ENCODE data around the gene NLGN1. TPM values are rescaled to one million over a fixed set of nuclear protein-coding genes. Genes with fewer than 3 reads are reported as not detected.

NLGN1 gene
- total and polyA plus RNA-seq, 2 of the 13 experiments (the other 11 are each of a cell fraction or from before 2014, with no cell fraction given), result not detected

DNA sequence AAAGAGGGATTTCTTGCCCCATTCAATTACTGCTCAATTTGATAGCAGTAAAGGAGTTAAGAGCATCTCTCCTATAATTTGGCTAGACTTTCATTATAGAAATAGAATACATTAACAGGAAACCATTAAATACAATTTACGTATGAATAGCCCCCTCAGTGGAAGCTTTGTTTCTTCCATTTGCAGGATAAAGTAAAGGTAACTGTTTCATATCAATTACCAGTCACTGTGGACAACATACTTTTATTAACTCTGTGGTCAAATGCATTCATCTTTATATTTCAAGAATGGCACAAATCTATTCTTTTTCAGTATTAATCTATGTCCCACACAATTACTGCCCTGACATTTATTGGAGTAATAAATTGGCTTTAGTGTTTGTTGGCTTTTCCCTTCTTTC lies 613.4 kb downstream of the NLGN1 start:
- Histone ChIP-seq H3K4me2 (ENCODE audit: low read depth, low read length) (no peak overlapping the region), H3K4me1 (ENCODE audit: insufficient read depth, low read length) (no peaks in the 10 kb centered on the region), H3K36me3 (replicated peaks in 1 of 2; ENCODE audit: control insufficient read depth in 1 of 2, insufficient read depth in 2 of 2, low read length in 2 of 2) (no peaks in the 10 kb centered on the region), H3K79me2 (ENCODE audit: insufficient read depth, low read length) (no peaks in the 10 kb centered on the region), H2AFZ (ENCODE audit: low read length) (no peak overlapping the region), H4K20me1 (ENCODE audit: insufficient read depth, low read length) (no peaks in the 10 kb centered on the region), H3K9me3 (ENCODE audit: low read length) (no peaks in the 10 kb centered on the region), H3K4me3 (replicated peaks in 1 of 3; ENCODE audit: insufficient read depth in 1 of 3, low read depth in 2 of 3, low read length in 3 of 3) (no peak overlapping the region), H3K27ac (ENCODE audit: extremely low read length, insufficient read depth, low read length) (no peak overlapping the region), H3K9ac (ENCODE audit: insufficient read depth, low read depth, low read length) (no peak overlapping the region), H3K27me3 (ENCODE audit: control insufficient read depth in 1 of 2, insufficient read depth in 2 of 2, low read length in 2 of 2) (no peaks in the 10 kb centered on the region)
- ATAC-seq (no peak), DNase-seq (ENCODE audit: low spot score) (no peak), FAIRE-seq (no peak)
- in situ Hi-C loops (cut with HindIII; ENCODE audit: extremely low pct_ligation_motif_present, low pct_unique_long_range_greater_than_20kb), result no loop called here
- intact Hi-C loops (cut with micrococcal nuclease; ENCODE audit: unreplicated experiment), result no loop called here
- ChIA-PET POLR2A (no interaction called here), CTCF (ENCODE audit: low intra/inter-chr PET ratio, low total read pairs) (no interaction called here)
- TF ChIP-seq, protein P1, sequence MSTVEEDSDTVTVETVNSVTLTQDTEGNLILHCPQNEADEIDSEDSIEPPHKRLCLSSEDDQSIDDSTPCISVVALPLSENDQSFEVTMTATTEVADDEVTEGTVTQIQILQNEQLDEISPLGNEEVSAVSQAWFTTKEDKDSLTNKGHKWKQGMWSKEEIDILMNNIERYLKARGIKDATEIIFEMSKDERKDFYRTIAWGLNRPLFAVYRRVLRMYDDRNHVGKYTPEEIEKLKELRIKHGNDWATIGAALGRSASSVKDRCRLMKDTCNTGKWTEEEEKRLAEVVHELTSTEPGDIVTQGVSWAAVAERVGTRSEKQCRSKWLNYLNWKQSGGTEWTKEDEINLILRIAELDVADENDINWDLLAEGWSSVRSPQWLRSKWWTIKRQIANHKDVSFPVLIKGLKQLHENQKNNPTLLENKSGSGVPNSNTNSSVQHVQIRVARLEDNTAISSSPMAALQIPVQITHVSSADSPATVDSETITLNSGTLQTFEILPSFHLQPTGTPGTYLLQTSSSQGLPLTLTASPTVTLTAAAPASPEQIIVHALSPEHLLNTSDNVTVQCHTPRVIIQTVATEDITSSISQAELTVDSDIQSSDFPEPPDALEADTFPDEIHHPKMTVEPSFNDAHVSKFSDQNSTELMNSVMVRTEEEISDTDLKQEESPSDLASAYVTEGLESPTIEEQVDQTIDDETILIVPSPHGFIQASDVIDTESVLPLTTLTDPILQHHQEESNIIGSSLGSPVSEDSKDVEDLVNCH (CRISPR knock-in tag; IDR thresholded peaks at IDR 0.05), result no peak
- no peak for TF ChIP-seq ZFP36L1 (CRISPR knock-in tag; IDR thresholded peaks at IDR 0.05)
- TF ChIP-seq, protein P2, sequence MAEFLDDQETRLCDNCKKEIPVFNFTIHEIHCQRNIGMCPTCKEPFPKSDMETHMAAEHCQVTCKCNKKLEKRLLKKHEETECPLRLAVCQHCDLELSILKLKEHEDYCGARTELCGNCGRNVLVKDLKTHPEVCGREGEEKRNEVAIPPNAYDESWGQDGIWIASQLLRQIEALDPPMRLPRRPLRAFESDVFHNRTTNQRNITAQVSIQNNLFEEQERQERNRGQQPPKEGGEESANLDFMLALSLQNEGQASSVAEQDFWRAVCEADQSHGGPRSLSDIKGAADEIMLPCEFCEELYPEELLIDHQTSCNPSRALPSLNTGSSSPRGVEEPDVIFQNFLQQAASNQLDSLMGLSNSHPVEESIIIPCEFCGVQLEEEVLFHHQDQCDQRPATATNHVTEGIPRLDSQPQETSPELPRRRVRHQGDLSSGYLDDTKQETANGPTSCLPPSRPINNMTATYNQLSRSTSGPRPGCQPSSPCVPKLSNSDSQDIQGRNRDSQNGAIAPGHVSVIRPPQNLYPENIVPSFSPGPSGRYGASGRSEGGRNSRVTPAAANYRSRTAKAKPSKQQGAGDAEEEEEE (CRISPR knock-in tag; IDR thresholded peaks at IDR 0.05; ENCODE audit: borderline replicate concordance), result no peak
- TF ChIP-seq ZFYVE20 (CRISPR knock-in tag; IDR thresholded peaks at IDR 0.05; ENCODE audit: borderline replicate concordance, low read depth), result no peak
- WGBS (ENCODE audit: low lambda C conversion rate), result 7% methylated on average over 1 of the region's 1 CpG
- no TSS peak for BruUV-seq (replicated peaks)

DNA sequence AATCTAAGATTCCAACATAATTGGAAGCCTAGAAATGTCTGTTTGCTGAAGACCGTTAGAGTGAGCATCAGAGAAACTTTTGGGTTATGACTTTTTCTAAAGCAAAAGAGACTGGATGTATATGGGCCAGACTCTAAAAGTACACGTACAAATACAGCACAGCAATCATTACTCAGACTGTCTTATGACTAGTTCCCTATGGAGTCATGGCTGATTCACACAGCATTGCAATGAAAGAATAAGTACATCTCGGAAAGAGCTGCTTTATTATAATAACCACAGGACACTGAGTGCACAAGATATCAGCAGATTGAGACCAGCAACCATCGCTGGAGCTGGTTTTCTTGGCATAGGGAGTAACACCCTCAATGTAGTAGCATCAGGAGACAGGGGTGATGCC lies 618.6 kb downstream of the NLGN1 start:
- H3K27ac ChIP-seq (ENCODE audit: extremely low read length, insufficient read depth, low read length), result no peak overlapping the region
- intact Hi-C loops (cut with micrococcal nuclease; ENCODE audit: unreplicated experiment) (no loop called here), in situ Hi-C loops (cut with HindIII; ENCODE audit: extremely low pct_ligation_motif_present, low pct_unique_long_range_greater_than_20kb) (no loop called here)
- no peak overlapping the region for H2AFZ ChIP-seq (ENCODE audit: low read length)
- no peak overlapping the region for H3K4me2 ChIP-seq (ENCODE audit: low read depth, low read length)
- H3K79me2 ChIP-seq (ENCODE audit: insufficient read depth, low read length), result no peaks in the 10 kb centered on the region
- no peaks in the 10 kb centered on the region for H3K36me3 ChIP-seq (replicated peaks in 1 of 2; ENCODE audit: control insufficient read depth in 1 of 2, insufficient read depth in 2 of 2, low read length in 2 of 2)
- no peak overlapping the region for H3K4me3 ChIP-seq (replicated peaks in 1 of 3; ENCODE audit: insufficient read depth in 1 of 3, low read depth in 2 of 3, low read length in 3 of 3)
- no peak overlapping the region for H3K9ac ChIP-seq (ENCODE audit: insufficient read depth, low read depth, low read length)
- FAIRE-seq (no peak), DNase-seq (ENCODE audit: low spot score) (no peak), ATAC-seq (no peak)
- H3K9me3 ChIP-seq (ENCODE audit: low read length), result no peaks in the 10 kb centered on the region
- CTCF ChIA-PET (ENCODE audit: low intra/inter-chr PET ratio, low total read pairs), result no interaction called here
- POLR2A ChIA-PET, result no interaction called here
- no peaks in the 10 kb centered on the region for H3K27me3 ChIP-seq (ENCODE audit: control insufficient read depth in 1 of 2, insufficient read depth in 2 of 2, low read length in 2 of 2)
- 2% methylated on average over 4 of the region's 4 CpGs for WGBS (ENCODE audit: low lambda C conversion rate)
- no peaks in the 10 kb centered on the region for H4K20me1 ChIP-seq (ENCODE audit: insufficient read depth, low read length)
- BruUV-seq (replicated peaks), result no TSS peak
- H3K4me1 ChIP-seq (ENCODE audit: insufficient read depth, low read length), result no peaks in the 10 kb centered on the region
- no peak for TF ChIP-seq ZNF251 (CRISPR knock-in tag; IDR thresholded peaks at IDR 0.05)
- TF ChIP-seq, protein P3, sequence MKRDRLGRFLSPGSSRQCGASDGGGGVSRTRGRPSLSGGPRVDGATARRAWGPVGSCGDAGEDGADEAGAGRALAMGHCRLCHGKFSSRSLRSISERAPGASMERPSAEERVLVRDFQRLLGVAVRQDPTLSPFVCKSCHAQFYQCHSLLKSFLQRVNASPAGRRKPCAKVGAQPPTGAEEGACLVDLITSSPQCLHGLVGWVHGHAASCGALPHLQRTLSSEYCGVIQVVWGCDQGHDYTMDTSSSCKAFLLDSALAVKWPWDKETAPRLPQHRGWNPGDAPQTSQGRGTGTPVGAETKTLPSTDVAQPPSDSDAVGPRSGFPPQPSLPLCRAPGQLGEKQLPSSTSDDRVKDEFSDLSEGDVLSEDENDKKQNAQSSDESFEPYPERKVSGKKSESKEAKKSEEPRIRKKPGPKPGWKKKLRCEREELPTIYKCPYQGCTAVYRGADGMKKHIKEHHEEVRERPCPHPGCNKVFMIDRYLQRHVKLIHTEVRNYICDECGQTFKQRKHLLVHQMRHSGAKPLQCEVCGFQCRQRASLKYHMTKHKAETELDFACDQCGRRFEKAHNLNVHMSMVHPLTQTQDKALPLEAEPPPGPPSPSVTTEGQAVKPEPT (CRISPR knock-in tag; IDR thresholded peaks at IDR 0.05; ENCODE audit: low read depth), result no peak
- TF ChIP-seq ZNF530 (CRISPR knock-in tag; IDR thresholded peaks at IDR 0.05; ENCODE audit: low read depth), result no peak
- no peak for TF ChIP-seq KAT7 (CRISPR knock-in tag; IDR thresholded peaks at IDR 0.05; ENCODE audit: borderline replicate concordance)
